Spleen (tissue), 11 donors: ENCODE measurements around the gene FEM1B. TPM values are rescaled to one million over a fixed set of nuclear protein-coding genes. Genes with fewer than 3 reads are reported as not detected.

Experiments
- DNase-seq: peaks from one replicate; pipeline ENCODE4 v3.0.0-alpha.2; 2020
- H3K27ac ChIP-seq, 8 donors: fragments of 200-600 bp; sonication (generic) in 7 of 8; 1 replicate in 4 of 8; 2 replicates in 4 of 8; pipeline versions ENCODE4 v1.5.0 to v1.8.0; 2016 to 2021; ENCODE audit warnings: inconsistent platforms in 4 of 8, mild to moderate bottlenecking in 4 of 8, moderate library complexity in 1 of 8
- H3K27me3 ChIP-seq, 7 donors: fragments of 200-600 bp; sonication (generic) in 6 of 7; replicated peaks in 1 of 7; 1 replicate in 4 of 7; 2 replicates in 3 of 7; pipeline versions ENCODE4 v1.5.0 to v1.8.0; 2016 to 2021; ENCODE audit warnings: inconsistent platforms in 3 of 7, mild to moderate bottlenecking in 1 of 7
- H3K36me3 ChIP-seq, 6 donors: fragments of 200-600 bp; sonication (generic) in 5 of 6; 1 replicate in 4 of 6; 2 replicates in 2 of 6; pipeline versions ENCODE4 v1.5.0 to v1.8.0; 2016 to 2021; ENCODE audit warnings: inconsistent platforms in 2 of 6
- H3K4me1 ChIP-seq, 6 donors: fragments of 200-600 bp; sonication (generic) in 5 of 6; 1 replicate in 3 of 6; 2 replicates in 3 of 6; pipeline versions ENCODE4 v1.5.0 to v1.8.0; 2016 to 2021; ENCODE audit warnings: inconsistent platforms in 3 of 6
- H3K4me3 ChIP-seq, 8 donors: fragments of 200-600 bp; sonication (generic) in 7 of 8; 1 replicate in 4 of 8; 2 replicates in 4 of 8; pipeline versions ENCODE4 v1.5.0 to v1.8.0; 2016 to 2021; ENCODE audit warnings: inconsistent platforms in 4 of 8, mild to moderate bottlenecking in 4 of 8, moderate library complexity in 2 of 8
- H3K9me3 ChIP-seq, 8 donors: fragments of 200-600 bp; sonication (generic) in 7 of 8; 1 replicate in 4 of 8; 2 replicates in 4 of 8; pipeline versions ENCODE4 v1.5.0 to v1.8.0; 2016 to 2021; ENCODE audit warnings: inconsistent platforms in 4 of 8
- POLR2A ChIP-seq, 3 donors: fragments of 450-650 bp; IDR thresholded peaks; one replicate each; pipeline ENCODE4 v1.5.1; 2017; ENCODE audit warnings: antibody characterized with exemption in 3 of 3, mild to moderate bottlenecking in 1 of 3
- POLR2AphosphoS5 ChIP-seq, 3 donors: sonication (generic); formaldehyde crosslinking; IDR thresholded peaks; one replicate each; pipeline ENCODE4 v1.5.1; 2017; ENCODE audit warnings: antibody characterized with exemption in 3 of 3
- WGBS, 5 donors: extraction: QIAGEN DNeasy Blood & Tissue Kit in 3 of 5; methylation state at CpG; one replicate each; pipeline versions ENCODE4 v1.1.5 to v1.1.7; 2013 to 2018; 5-methylcytosine and 5-hydroxymethylcytosine counted together
- intact Hi-C: fragments of 100-400 bp; cut with DNase I; formaldehyde crosslinking; loops from one replicate; pipeline ENCODE4 v1.15.0; 2023; ENCODE audit warnings: low total_unique reads
- polyA plus RNA-seq, 3 donors: library from polyadenylated mRNA; stranded (reverse); fragments of 200-250 nt; gene quantifications; one replicate each; pipeline ENCODE4 v1.2.1, GENCODE V29; 2013
- total RNA-seq, 7 donors: library from RNA; depleted of rRNA in 3 of 7; stranded (reverse); fragments of >200 nt in 3 of 7; fragmentation: NEBNext Ultra II Directional in 4 of 7; extraction: Animal tissue kit (Norgen Biotek cat#: 25700) in 4 of 7; gene quantifications; one replicate each; pipeline versions ENCODE4 v1.1.0 to v1.2.1, GENCODE V29; 2016 to 2021
- TF ChIP-seq, protein P1 (sequence below), 11 experiments: fragments of 200-600 bp in 7 of 11; fragments of 450-650 bp in 4 of 11; sonication (generic) in 4 of 11; IDR thresholded peaks in 8 of 11; conservative IDR thresholded peaks in 3 of 11; 1 replicate in 7 of 11; 2 replicates in 4 of 11; pipeline versions ENCODE4 v1.4.0 to v1.8.0; 2016 to 2021; ENCODE audit warnings: antibody characterized with exemption in 11 of 11, inconsistent platforms in 4 of 11, mild to moderate bottlenecking in 1 of 11
- donor health status: healthy with polysubstance abuse.
- donor health status: DM: no; HTN: no; CAD: no; lungs with moderate emphysema.
- donor health status: DM: no; HTN: no; CAD: no.
- donor health status: Bipolar disorder and iron deficiency.
- donor health status: healthy.
- donor health status: DM: no; HTN: no; CAD: no.
- donor health status: DM: yes; HTN: yes; CAD: no.

FEM1B gene
- total and polyA plus RNA-seq, 10 donors, result 6.2 to 63.5 (median 44.9) TPM

- H3K27me3 ChIP-seq, result peaks cover 0 to 12% (median 0%) of the 10 kb centered on the region in 7 donors
- H3K4me1 ChIP-seq, result peaks cover 3 to 39% (median 28%) of the 10 kb centered on the region in 6 donors
- H3K9me3 ChIP-seq, result no peaks in the 10 kb centered on the region
- H3K4me3 ChIP-seq, result no peak overlapping the region
- no peak overlapping the region for H3K27ac ChIP-seq
- WGBS, 5 donors, result 62 to 79% (median 73%) methylated on average over 6 of the region's 6 CpGs
- intact Hi-C loops, result no loop called here
- TF ChIP-seq, protein P1, sequence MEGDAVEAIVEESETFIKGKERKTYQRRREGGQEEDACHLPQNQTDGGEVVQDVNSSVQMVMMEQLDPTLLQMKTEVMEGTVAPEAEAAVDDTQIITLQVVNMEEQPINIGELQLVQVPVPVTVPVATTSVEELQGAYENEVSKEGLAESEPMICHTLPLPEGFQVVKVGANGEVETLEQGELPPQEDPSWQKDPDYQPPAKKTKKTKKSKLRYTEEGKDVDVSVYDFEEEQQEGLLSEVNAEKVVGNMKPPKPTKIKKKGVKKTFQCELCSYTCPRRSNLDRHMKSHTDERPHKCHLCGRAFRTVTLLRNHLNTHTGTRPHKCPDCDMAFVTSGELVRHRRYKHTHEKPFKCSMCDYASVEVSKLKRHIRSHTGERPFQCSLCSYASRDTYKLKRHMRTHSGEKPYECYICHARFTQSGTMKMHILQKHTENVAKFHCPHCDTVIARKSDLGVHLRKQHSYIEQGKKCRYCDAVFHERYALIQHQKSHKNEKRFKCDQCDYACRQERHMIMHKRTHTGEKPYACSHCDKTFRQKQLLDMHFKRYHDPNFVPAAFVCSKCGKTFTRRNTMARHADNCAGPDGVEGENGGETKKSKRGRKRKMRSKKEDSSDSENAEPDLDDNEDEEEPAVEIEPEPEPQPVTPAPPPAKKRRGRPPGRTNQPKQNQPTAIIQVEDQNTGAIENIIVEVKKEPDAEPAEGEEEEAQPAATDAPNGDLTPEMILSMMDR (IDR thresholded peaks at IDR 0.05 in 8 of 11, conservative IDR thresholded peaks at IDR 0.05 in 3 of 11), result no peak
- no peak for TF ChIP-seq POLR2A (IDR thresholded peaks at IDR 0.05)
- TF ChIP-seq POLR2AphosphoS5 (IDR thresholded peaks at IDR 0.05), result no peak
- no peak for DNase-seq
- H3K36me3 ChIP-seq, result no peaks in the 10 kb centered on the region
These were observed 52.9 kb downstream of the FEM1B start for GRCh38 chr15:68330416-68330815.

DNA sequence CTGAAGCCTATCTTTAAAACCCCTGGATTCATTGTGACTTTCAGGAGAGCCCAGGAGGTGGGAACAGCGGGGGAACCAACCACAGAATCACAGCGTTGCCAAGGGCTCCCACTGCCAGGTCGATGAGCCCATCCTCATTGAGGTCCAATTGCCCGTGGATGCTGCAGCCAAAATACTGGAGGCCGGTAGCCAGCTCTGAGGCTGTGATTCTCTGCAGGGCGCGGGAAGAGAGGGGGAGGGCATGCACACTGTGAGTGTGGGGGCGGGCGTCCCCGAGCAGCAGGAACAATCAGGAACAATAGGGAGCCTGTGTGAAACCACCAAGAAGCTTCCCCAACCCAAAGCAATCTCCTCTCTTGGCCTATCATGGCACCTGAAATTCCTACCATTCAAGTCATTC is 53.4 kb downstream of the FEM1B start:
- no peaks in the 10 kb centered on the region for H3K36me3 ChIP-seq
- peaks cover 0 to 12% (median 0%) of the 10 kb centered on the region in 7 donors for H3K27me3 ChIP-seq
- H3K27ac ChIP-seq, result no peak overlapping the region
- 75 to 87% (median 84%) methylated on average over 10 of the region's 10 CpGs for WGBS, 5 donors
- H3K4me3 ChIP-seq, result no peak overlapping the region
- TF ChIP-seq POLR2AphosphoS5 (IDR thresholded peaks at IDR 0.05) (no peak), POLR2A (IDR thresholded peaks at IDR 0.05) (no peak)
- TF ChIP-seq, protein P1 (IDR thresholded peaks at IDR 0.05 in 8 of 11, conservative IDR thresholded peaks at IDR 0.05 in 3 of 11), result no peak
- H3K4me1 ChIP-seq, result peaks cover 3 to 44% (median 31%) of the 10 kb centered on the region in 6 donors
- no peaks in the 10 kb centered on the region for H3K9me3 ChIP-seq
- intact Hi-C loops, result no loop called here
- peak; percentile 22 for DNase-seq

GRCh38 chr15:68332266-68332665 is 54.7 kb downstream of the FEM1B start:
- intact Hi-C loops, result no loop called here
- WGBS, 5 donors, result 90 to 94% (median 92%) methylated on average over 21 of the region's 21 CpGs
- no peaks in the 10 kb centered on the region for H3K9me3 ChIP-seq
- H3K36me3 ChIP-seq, result no peaks in the 10 kb centered on the region
- H3K4me1 ChIP-seq, result peaks cover 3 to 43% (median 29%) of the 10 kb centered on the region in 6 donors
- TF ChIP-seq, protein P1 (IDR thresholded peaks at IDR 0.05 in 8 of 11, conservative IDR thresholded peaks at IDR 0.05 in 3 of 11), result no peak
- TF ChIP-seq POLR2AphosphoS5 (IDR thresholded peaks at IDR 0.05) (no peak), POLR2A (IDR thresholded peaks at IDR 0.05) (no peak)
- no peak overlapping the region for H3K4me3 ChIP-seq
- DNase-seq, result peak; percentile 67
- H3K27ac ChIP-seq, result no peak overlapping the region
- H3K27me3 ChIP-seq, result peaks cover 0 to under 1% (median 0%) of the 10 kb centered on the region in 7 donors

DNA sequence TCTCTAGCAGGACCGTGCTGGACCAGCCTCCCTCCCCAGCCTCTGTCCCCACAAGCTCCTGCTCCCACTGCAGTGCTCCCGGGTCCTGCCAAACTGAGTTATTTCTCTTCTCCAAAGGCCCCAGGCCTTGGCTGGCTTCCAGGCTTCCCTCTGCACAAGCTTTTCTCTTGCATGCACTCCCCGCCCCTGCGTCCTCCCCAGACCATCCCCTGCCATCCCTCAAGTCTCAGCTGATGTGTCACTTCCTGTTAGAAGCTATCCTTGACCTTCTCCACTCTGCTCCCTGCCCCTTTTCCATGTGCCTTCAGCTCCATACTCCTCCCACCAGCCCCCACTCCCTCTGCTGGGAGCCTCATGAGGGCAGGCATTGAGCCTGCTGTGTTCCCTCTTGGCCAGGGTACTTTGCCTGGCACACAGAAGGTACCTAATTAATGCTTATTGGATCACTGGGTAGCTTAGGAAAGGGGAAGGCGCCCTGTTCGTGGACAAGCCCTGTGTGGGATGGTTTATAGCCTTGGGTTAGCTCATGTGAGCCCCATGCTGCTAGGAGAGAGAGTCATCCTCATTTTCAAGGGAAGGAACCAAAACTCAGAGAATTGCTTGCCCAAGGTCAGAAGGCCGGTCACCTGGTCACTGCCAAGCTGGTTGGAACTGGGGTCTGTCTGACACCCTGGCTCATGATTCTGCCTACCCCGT is 56.4 kb downstream of the FEM1B start:
- WGBS, 5 donors, result 37 to 53% (median 45%) methylated on average over 8 of the region's 8 CpGs
- H3K36me3 ChIP-seq, result no peaks in the 10 kb centered on the region
- no peaks in the 10 kb centered on the region for H3K9me3 ChIP-seq
- H3K27me3 ChIP-seq, result no peaks in the 10 kb centered on the region
- H3K4me3 ChIP-seq, result no peak overlapping the region
- intact Hi-C loops, result no loop called here
- DNase-seq, result peak; percentile 81
- peak overlapping the region; percentile 42 to 89 (median 82) for H3K27ac ChIP-seq
- TF ChIP-seq POLR2A (IDR thresholded peaks at IDR 0.05), result no peak
- no peak for TF ChIP-seq POLR2AphosphoS5 (IDR thresholded peaks at IDR 0.05)
- TF ChIP-seq, protein P1 (IDR thresholded peaks at IDR 0.05 in 8 of 11, conservative IDR thresholded peaks at IDR 0.05 in 3 of 11), result no peak
- H3K4me1 ChIP-seq, result peaks cover 3 to 41% (median 29%) of the 10 kb centered on the region in 6 donors
